H54 (cell line): Measurements from ENCODE around the gene WDR43.
"Not testable (repeated sequence)": the region's sequence is repeated elsewhere in the genome, so short reads cannot be mapped to it uniquely, and the experiment has no call there.

ENCODE experiments used
- DNase-seq: peaks from one replicate; pipeline ENCODE4 v3.0.0; 2011; ENCODE audit warnings: low spot score, mixed read lengths; ENCODE audit not compliant: insufficient read length
- FAIRE-seq: peaks from 3 replicates; lab custom pipeline; 2011; peaks lifted over from hg19 to GRCh38; lab: Jason Lieb, UNC
- POLR2A ChIP-seq: IDR thresholded peaks from 2 replicates; pipeline ENCODE4 v1.6.1; 2011; ENCODE audit warnings: low read depth, mild to moderate bottlenecking, low read length

The WDR43 gene

DNA sequence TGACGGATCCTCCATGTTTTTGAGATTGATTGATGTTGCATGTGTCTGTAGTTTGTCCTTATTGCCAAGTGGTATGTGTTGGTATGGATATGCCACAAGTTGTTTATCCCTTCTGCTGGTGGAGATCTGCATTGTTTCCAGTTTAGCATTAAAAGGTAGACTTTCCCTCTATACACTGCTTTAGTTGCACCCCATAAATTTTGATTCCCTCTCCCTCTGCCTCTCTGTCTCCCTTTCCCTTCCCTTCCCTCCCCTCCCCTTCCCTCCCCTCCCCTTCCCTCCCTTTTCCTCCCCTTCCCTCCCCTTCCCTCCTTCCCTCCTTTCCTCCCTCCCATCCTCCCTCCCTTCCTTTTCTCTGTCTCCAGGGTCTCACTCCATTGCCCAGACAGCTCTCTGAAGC, 68.0 kb downstream of the WDR43 start:
- DNase-seq (no peak), FAIRE-seq (no peak)
- TF ChIP-seq POLR2A, result no peak

DNA sequence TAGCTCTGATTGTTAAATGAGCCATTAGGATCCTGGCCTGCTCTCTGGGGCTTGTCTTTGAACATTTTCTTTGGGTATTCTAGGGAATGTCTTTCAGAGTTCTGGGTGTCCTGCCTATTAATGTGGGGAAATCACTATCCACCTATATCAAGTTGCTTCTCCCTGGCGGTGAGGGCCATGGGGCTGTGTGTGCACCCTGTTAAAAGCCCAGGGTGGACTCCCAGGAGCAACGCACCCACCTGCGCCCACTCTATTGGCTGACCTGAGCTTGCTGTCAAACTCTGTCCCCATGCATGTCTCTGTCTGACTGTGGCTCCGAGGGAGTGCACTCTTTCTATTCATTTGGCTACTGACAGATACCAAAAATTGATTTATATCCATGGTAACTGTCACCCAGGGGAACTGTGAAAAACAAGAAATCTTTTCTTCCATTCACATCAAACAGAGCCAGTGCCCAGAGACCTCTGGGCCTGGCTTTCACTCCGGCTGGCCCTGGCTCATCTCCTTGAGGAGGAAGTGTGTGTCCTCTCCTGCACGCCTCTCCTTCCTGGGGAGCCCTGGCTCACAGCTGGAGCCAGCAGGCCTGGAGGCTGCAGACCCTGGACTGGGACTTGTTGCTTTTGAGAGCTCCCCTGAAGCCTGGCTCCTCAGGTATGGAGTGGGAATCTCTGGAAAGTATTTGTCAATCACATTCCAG, 76.1 kb downstream of the WDR43 start:
- no peak for FAIRE-seq
- DNase-seq, result no peak
- no peak for TF ChIP-seq POLR2A

DNA sequence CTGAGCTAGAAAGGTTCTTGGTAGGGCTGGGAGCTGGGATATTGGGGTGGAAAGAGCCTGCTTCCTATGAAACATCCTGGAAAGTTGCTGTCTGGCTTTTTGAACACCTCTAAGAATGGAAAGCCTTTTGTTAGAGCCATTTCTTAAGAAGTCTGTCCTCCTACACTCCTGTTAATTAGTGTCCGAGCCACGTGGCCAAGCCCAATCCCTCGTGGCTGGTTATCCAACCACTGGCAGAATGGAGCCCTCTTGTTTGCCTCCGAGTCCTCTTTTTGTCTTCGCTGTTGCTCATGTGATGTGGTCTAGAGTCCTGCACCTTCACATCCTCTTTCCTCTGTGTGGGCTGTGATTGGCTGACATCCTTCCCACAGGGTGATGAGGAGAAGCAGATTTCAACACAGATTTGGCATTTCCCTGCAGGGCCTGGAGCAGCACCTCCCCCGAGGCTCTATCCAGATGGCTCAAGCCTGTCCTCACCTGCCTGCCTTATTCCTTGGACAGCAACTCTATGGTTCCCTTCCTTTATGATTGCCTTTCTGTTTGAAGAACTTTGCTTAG, 78.4 kb downstream of the WDR43 start:
- no peak for TF ChIP-seq POLR2A
- DNase-seq (no peak), FAIRE-seq (no peak)

DNA sequence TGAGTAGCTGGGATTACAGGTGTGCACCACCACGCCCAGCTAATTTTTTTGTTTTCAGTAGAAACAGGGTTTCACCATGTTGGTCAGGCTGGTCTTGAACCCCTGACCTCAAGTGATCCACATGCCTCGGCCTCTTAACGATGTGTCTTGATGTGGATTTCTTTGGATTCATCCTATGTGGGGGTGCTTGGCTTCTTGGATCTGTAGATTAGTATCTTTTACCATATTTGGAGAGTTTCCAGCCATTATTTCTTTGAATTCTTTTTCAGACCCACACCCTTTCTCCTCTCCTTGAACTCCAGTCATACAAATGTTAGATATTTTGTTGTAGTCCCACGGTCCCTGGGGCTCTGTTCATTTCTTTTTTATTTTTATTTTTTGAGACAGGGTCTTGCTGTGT, 79.8 kb downstream of the WDR43 start:
- no peak for FAIRE-seq
- no peak for TF ChIP-seq POLR2A
- DNase-seq, result no peak

DNA sequence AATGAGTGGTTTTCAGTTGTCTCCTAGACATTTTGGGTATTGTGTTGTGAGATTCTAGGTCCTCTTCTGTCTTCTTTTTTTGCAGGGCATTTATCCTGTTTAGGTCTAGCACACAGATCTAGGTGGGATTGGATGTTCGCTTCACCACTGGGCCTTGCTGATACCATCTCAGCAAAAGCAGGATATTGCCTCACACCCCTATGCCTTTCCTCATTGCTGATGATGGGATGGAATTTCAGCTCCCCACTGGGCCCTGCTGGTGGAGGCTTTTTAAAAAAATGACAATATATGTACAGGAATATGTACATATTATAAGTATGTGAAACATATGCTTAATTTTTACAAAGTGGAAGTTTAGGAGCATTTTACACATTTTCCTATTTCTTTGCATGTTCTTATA, 81.2 kb downstream of the WDR43 start:
- FAIRE-seq (no peak), DNase-seq (no peak)
- no peak for TF ChIP-seq POLR2A

DNA sequence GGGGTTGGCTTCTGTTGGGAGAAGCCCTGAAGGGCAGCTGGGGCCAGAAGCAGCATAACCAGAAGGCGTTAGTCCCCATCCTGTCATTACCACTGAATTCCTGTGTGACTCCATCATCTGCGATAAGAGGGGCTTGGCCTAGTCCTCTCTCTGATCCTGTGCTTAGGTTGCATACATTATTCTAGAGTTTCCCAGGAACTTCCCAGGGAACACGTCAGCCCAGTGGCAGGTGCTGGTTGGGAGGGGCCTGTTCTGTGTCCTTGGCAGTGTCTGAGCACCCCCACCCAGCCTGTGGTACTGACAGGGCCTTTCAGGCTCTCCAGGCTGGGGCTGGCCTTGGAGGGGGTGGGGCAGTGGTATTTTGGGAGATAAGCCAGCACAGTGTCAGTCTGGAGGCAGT, 82.1 kb downstream of the WDR43 start:
- TF ChIP-seq POLR2A, result no peak
- DNase-seq (peak; percentile 71), FAIRE-seq (no peak)

DNA sequence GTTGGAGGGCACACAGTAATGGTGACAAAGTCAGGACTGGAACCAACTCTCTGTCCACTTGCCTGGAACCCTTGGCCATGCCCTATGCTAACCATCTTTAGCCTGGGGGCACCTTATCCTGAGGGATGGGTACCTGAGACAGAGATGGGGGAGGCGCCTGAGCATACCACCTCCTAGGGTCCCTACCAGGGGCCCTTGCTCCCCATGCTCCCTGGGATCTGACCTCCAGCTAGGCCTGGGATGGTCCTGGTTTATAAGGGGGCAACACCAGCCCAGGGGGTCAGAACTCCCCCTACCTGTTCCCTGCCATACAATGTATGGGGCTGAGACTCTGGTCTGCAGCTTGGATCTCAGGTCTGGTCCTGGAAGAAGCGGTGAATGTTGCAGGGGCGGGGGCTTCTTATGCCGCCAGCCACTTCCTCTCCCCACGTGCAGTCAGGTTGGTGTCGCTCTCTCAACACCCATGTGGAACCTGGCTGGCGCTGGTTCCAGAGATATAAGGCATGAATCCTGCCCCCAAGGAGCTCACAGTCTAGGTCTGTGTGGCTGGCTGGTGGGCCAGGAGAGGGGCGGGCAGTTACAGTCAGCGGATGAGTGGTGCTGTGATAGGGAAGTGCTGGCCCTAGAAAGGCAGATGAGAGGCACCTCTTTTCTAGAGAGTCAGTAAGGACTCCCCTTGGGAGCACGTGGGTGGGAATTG, 82.9 kb downstream of the WDR43 start:
- DNase-seq (no peak), FAIRE-seq (no peak)
- TF ChIP-seq POLR2A, result no peak

DNA sequence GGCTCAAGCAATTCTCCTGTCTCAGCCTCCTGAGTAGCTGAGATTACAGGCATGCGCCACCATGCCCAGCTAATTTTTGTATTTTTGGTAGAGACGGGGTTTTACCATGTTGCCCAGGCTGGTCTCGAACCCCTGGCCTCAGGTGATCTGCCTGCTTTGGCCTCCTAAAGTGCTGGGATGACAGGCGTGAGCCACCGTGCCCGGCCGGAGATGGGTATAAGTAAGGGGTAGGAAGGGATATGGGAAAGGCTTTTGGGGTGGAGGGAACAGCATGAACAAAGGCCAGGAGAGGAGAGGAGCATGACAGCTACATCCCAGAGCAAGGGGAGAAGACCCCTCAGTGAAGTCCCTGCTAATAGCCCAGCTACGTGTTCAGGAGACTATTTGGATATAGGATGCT, 83.5 kb downstream of the WDR43 start:
- not testable (repeated sequence) for FAIRE-seq, DNase-seq

DNA sequence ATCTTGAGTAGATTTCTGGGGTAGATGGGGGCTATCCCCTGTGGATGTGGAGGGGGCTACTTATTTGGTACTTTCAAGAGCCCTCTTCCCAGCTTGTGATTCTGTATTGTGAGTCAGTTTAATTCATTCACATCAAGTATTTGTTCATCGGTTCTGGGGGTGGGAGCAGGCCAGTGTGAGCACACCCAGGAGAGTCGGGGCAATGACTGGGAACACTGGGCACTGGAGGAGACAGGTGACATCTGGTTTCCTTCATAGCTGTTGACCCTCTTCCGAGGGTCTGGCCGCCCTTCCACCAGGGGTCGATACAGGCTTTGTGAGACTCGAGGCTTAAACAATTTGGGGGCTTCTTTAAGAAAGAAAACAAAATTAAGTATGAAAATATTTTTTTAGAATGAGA, 84.1 kb downstream of the WDR43 start:
- no peak for FAIRE-seq
- no peak for DNase-seq

DNA sequence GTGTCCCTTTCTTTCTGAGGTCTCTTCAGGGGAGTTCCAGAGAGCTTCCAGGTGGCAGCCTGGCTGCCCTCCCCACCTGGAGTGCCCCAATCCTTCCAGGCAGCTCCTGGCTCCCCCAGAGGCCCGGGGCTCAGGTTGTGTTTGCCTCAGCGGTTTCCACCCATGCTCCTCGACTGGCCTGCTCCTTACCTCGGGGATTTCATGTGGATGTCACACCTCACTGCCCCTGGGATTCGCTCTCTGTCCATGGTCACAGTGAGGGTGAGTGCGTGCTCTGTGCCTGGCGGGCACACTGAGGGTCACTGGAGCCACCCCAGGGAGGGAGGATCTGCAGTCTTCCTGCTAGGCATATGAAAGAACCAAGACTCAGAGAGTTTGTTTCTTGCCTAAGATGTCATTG, 84.6 kb downstream of the WDR43 start:
- FAIRE-seq (no peak), DNase-seq (no peak)
- TF ChIP-seq POLR2A, result no peak

More for the DNA sequence above, 84.1 kb downstream of the WDR43 start:
- TF ChIP-seq POLR2A, result no peak

DNA sequence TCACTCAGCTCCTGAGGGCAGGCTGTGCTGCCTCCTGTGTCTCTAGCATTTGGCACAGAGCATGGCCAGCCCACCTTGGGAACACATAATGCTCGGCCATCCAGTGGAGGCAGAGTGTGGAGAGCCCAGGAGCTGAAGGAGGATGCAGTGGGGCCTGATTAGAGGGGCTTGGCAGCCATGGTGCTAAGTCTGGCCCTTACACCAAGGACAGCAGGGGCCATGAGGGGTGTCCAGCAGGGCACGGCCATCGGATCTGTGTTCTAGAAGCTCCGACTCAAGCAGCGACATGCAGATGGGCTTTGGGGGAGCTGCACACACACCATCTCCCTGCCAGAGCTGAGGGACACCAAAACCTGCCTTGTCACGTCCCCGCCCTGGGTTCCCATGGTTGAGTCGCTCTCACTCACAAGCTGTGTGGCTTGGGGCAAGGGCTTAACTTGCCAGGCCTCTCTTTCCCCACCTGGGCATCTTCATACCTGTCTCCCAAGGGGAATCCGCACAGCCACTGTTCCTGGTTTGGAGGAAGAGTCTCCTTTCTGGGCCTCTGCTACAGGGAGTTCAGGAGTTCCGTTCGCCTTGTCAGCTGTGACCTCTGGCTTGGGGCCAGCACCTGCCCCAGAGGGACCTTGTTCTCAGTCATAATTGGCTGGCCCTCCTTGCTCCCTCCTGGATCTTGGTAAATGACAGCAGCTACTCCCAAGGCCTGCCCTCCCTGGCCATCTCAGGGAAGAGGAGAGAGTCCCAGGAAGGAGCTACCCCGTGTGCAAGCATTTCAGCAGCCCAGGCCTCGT, 85.3 kb downstream of the WDR43 start:
- FAIRE-seq, result no peak
- DNase-seq, result no peak
- TF ChIP-seq POLR2A, result no peak

DNA sequence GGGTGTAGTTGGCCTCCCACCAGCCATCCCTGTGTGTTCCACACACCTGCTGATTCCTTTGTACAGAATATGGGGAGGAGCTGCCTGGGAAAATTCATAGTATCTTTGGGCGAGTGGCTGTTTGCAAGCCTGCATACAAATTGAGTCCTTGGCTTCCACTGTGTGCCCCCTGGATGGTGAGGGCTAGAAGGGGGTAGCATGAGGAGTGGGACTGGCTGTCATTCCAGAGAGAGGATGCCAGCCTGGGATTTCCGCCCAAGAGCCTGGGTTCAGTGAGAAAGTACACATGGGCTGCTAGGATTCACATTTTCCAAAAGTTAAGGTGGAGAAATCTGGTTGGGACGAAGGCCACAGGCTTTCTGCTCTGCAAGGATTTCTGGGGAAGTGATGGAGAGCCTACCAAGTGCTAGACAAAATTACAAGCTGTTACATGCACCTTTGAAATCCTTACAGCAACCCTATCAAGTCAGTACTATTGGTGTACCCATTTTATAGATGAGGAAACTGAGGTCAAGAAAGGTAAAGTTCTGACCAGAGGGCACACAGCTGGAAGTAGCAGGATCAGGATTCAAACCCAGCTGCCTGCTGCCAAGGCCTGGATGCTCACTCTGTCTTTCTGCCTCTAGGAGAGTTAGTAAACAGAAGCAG, 86.0 kb downstream of the WDR43 start:
- DNase-seq (no peak), FAIRE-seq (no peak)
- no peak for TF ChIP-seq POLR2A

DNA sequence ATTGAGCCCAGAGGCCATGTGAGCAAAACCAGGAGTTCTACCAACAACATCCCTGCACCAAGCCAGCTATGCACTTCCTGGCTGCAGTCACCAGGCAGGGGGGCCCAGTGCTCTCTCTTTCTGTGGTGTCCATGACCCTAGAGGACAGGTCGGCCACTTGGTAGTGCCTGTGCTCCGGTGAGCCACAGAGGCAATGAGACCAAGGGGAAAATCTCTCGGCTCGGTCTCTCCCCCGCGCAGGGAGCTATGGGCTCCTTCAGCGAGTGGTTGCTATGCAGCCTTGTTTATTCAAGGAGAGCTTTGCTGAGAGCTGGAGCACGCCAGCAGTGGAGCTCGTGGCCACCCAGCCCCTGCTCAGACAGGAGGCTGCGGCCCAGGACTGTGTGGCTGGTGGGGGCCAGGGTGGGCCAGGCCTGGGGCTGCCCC, 86.6 kb downstream of the WDR43 start, which contains the start of gene TOGARAM2:
Gene TOGARAM2 (plus strand): TSS at position 283 of the 426 bp plus-strand sequence. CDS start 13,537 bp downstream, outside the sequence.
- TF ChIP-seq POLR2A, result no peak
- FAIRE-seq (no peak), DNase-seq (no peak)
